Duodenal mucosa (tissue), 2 donors: ENCODE measurements around the gene MLN.

Experiments
- H3K27ac ChIP-seq: one replicate; pipeline ENCODE4 v1.7.0; 2013; ENCODE audit warnings: low read depth, low read length
- H3K27me3 ChIP-seq, 2 donors: one replicate each; pipeline ENCODE4 v1.7.0; 2013; ENCODE audit warnings: low read length in 2 of 2, control low read depth in 1 of 2; ENCODE audit not compliant: insufficient read depth in 2 of 2, control insufficient read depth in 1 of 2
- H3K36me3 ChIP-seq, 2 donors: one replicate each; pipeline ENCODE4 v1.7.0; 2013; ENCODE audit warnings: low read length in 2 of 2, control low read depth in 1 of 2; ENCODE audit not compliant: insufficient read depth in 2 of 2, control insufficient read depth in 1 of 2
- H3K4me1 ChIP-seq, 2 donors: one replicate each; pipeline ENCODE4 v1.7.0; 2013; ENCODE audit warnings: low read length in 2 of 2, control low read depth in 1 of 2; ENCODE audit not compliant: insufficient read depth in 2 of 2, control insufficient read depth in 1 of 2
- H3K4me3 ChIP-seq, 2 donors: one replicate each; pipeline ENCODE4 v1.7.0; 2013; ENCODE audit warnings: low read length in 2 of 2, low read depth in 1 of 2
- H3K9ac ChIP-seq, 2 donors: one replicate each; pipeline ENCODE4 v1.7.0; 2013; ENCODE audit warnings: low read length in 2 of 2, low read depth in 1 of 2
- H3K9me3 ChIP-seq, 2 donors: one replicate each; pipeline ENCODE4 v1.7.0; 2013; ENCODE audit warnings: low read length in 2 of 2, control low read depth in 1 of 2; ENCODE audit not compliant: control insufficient read depth in 1 of 2

Gene MLN

GRCh38 chr6:33815854-33816253 is 12.1 kb upstream of the MLN start:
- H3K27me3 ChIP-seq, result peaks cover 0 to 12% of the 10 kb centered on the region in 2 donors
- no peaks in the 10 kb centered on the region for H3K4me1 ChIP-seq
- H3K4me3 ChIP-seq, result no peak overlapping the region
- no peak overlapping the region for H3K9ac ChIP-seq
- H3K36me3 ChIP-seq, result no peaks in the 10 kb centered on the region
- H3K27ac ChIP-seq, result no peak overlapping the region
- H3K9me3 ChIP-seq, result no peaks in the 10 kb centered on the region

DNA sequence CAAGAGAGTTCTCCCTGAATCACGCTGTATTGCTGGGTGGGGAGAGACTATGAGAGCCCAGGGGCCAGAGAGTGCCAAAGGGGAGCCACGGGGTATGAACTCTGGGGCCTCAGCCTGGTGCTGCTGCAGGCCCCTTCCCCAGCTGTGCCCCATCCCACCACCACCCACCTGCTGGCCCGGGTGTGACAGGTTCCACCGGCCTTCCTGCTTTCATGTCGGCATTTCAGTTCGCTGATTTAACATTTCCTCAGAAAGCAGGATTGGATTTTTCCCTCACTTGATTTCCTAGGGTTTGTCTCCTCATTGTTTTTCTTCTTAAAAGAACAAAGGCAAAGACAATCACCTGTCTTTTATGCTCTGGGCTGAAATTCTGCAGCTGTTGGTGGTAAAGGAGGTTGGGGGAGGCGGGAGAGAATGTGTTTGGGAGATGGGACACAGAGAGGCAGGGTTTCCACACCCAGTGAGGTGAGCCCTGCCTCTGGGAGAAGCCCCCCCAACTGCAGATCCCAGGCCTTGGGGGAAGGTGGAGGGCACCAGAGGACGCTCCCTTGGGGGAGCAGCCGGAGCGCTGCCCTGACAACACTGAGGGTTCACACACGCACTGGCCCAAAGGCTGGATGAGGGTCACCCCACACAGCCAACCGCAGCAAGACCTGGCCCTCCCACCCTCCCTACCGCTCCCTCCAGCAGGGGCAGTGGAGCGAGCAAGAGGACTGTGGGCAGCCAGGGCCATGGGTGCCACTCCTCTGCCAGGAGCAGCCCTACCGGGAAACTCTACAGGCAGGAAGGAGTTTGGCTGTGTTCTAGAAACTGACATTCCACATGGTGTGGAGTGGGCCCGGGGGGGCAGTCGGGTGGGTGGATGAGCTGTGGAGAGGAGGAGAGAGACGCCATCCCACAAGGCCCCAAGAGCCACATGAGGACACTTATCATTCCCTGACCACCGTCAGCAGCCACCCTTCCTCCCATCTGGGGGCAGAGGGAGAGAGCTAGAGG is 10.5 kb upstream of the MLN start:
- Histone ChIP-seq H3K4me1 (no peaks in the 10 kb centered on the region), H3K27me3 (peaks cover 0 to 17% of the 10 kb centered on the region in 2 donors), H3K36me3 (no peaks in the 10 kb centered on the region), H3K27ac (no peak overlapping the region), H3K4me3 (no peak overlapping the region), H3K9me3 (no peaks in the 10 kb centered on the region), H3K9ac (no peak overlapping the region)

- Histone ChIP-seq H3K4me1 (no peaks in the 10 kb centered on the region), H3K36me3 (no peaks in the 10 kb centered on the region)
Observed at GRCh38 chr6:33813246-33813904, 9.6 kb upstream of the MLN start.

GRCh38 chr6:33812669-33813068 is 8.9 kb upstream of the MLN start:
- Histone ChIP-seq H3K27ac (no peak overlapping the region), H3K4me3 (no peak overlapping the region)

More at GRCh38 chr6:33813246-33813904, 9.6 kb upstream of the MLN start:
- Histone ChIP-seq H3K9ac (no peak overlapping the region), H3K27ac (no peak overlapping the region), H3K27me3 (peaks cover 0 to 24% of the 10 kb centered on the region in 2 donors), H3K9me3 (no peaks in the 10 kb centered on the region), H3K4me3 (no peak overlapping the region)

DNA sequence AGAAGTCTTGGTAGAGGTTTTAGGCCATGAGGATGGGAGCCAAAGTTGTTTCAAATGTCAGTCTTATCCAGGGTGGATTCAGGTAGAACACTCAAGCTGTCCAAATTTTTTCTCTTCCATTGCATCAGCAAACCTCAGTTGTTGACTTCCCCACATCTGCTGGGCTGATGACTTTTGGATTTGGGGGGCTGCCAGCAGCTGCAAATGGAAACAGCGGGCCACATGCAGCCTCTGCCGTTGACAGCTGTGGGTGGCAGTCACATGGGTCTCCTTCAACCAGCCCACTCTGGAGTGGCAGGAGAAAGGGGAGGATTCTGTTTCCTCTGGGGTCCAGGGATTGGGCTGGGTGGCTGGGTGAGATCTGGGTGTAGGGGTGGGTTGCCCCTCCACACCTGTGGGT is 5.8 kb upstream of the MLN start:
- H3K27me3 ChIP-seq, result peaks cover 0 to 31% of the 10 kb centered on the region in 2 donors
- no peaks in the 10 kb centered on the region for H3K9me3 ChIP-seq
- H3K36me3 ChIP-seq, result no peaks in the 10 kb centered on the region
- no peak overlapping the region for H3K4me3 ChIP-seq
- H3K27ac ChIP-seq, result no peak overlapping the region
- no peak overlapping the region for H3K9ac ChIP-seq
- peaks cover 0 to 3% of the 10 kb centered on the region in 2 donors for H3K4me1 ChIP-seq

More at GRCh38 chr6:33812669-33813068, 8.9 kb upstream of the MLN start:
- no peaks in the 10 kb centered on the region for H3K9me3 ChIP-seq
- H3K27me3 ChIP-seq, result peaks cover 0 to 31% of the 10 kb centered on the region in 2 donors
- H3K4me1 ChIP-seq, result peaks cover 0 to 3% of the 10 kb centered on the region in 2 donors
- no peaks in the 10 kb centered on the region for H3K36me3 ChIP-seq
- H3K9ac ChIP-seq, result no peak overlapping the region

- H3K4me1 ChIP-seq, result peaks cover 0 to 3% of the 10 kb centered on the region in 2 donors
- H3K9me3 ChIP-seq, result no peaks in the 10 kb centered on the region
- H3K27ac ChIP-seq, result no peak overlapping the region
- no peak overlapping the region for H3K4me3 ChIP-seq
- H3K27me3 ChIP-seq, result peaks cover 3 to 32% of the 10 kb centered on the region in 2 donors
- no peaks in the 10 kb centered on the region for H3K36me3 ChIP-seq
- H3K9ac ChIP-seq, result no peak overlapping the region
Observed at GRCh38 chr6:33808641-33809180, 4.9 kb upstream of the MLN start.

GRCh38 chr6:33807606-33808005 is 3.8 kb upstream of the MLN start:
- no peak overlapping the region for H3K27ac ChIP-seq
- H3K4me3 ChIP-seq, result no peak overlapping the region
- peaks cover 5 to 34% of the 10 kb centered on the region in 2 donors for H3K27me3 ChIP-seq
- peaks cover 0 to 3% of the 10 kb centered on the region in 2 donors for H3K4me1 ChIP-seq
- H3K9me3 ChIP-seq, result no peaks in the 10 kb centered on the region
- no peaks in the 10 kb centered on the region for H3K36me3 ChIP-seq
- no peak overlapping the region for H3K9ac ChIP-seq

DNA sequence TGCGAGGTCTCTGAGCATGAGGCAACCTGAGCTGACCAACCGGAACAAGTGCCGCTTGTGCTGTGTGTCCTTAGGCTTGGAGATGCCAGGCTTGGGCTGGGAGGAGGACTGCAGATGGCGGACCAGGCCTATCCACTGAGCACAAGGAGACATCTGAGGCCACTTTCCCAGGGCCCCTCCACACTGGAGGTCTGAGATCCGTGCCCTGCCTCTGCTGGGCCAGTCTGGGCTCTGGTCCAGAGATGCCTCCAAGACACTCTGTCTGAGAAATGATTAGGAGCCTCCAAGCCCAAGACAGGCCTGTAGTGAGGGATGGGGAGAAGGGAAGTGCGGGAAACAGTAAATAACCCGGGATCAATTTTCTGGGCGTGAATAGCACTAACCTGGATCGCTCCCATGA is 3.0 kb upstream of the MLN start:
- H3K4me3 ChIP-seq, result no peak overlapping the region
- H3K4me1 ChIP-seq, result peaks cover 0 to 3% of the 10 kb centered on the region in 2 donors
- peaks cover 5 to 31% of the 10 kb centered on the region in 2 donors for H3K27me3 ChIP-seq
- H3K27ac ChIP-seq, result no peak overlapping the region
- no peak overlapping the region for H3K9ac ChIP-seq
- no peaks in the 10 kb centered on the region for H3K36me3 ChIP-seq
- H3K9me3 ChIP-seq, result no peaks in the 10 kb centered on the region

GRCh38 chr6:33802186-33802958 is 1.4 kb downstream of the MLN start:
- Histone ChIP-seq H3K27ac (no peak overlapping the region), H3K36me3 (no peaks in the 10 kb centered on the region), H3K9me3 (no peaks in the 10 kb centered on the region), H3K9ac (no peak overlapping the region), H3K4me3 (no peak overlapping the region), H3K27me3 (peaks cover 3 to 10% of the 10 kb centered on the region in 2 donors), H3K4me1 (no peaks in the 10 kb centered on the region)
